Measurements from ENCODE around the gene CCDC7.
"Not testable (repeated sequence)": the region's sequence is repeated elsewhere in the genome, so short reads cannot be mapped to it uniquely, and the experiment has no call there.

CCDC7 gene

DNA sequence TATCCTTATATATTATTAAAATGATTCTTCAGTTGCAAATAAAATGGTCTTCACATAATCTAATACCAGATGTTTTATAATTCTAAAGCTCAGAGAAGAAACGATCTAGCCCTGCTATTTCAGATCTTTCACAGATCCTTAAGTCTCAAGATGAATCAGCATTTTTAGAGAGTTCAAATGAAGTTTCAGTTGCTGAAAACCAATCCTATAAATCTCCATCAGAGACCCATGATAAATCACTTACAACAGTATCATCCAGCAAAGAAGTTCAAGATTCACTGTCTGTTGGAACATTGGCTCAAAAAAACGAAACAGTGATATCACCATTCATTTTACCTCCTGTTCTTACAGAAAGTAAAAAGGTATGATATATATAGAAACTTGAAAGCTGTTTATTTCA lies 137.0 kb downstream of the CCDC7 start:
- H3K4me3 ChIP-seq (ENCODE audit: low read depth, low read length): no peak overlapping the region
- TF ChIP-seq, protein P1, sequence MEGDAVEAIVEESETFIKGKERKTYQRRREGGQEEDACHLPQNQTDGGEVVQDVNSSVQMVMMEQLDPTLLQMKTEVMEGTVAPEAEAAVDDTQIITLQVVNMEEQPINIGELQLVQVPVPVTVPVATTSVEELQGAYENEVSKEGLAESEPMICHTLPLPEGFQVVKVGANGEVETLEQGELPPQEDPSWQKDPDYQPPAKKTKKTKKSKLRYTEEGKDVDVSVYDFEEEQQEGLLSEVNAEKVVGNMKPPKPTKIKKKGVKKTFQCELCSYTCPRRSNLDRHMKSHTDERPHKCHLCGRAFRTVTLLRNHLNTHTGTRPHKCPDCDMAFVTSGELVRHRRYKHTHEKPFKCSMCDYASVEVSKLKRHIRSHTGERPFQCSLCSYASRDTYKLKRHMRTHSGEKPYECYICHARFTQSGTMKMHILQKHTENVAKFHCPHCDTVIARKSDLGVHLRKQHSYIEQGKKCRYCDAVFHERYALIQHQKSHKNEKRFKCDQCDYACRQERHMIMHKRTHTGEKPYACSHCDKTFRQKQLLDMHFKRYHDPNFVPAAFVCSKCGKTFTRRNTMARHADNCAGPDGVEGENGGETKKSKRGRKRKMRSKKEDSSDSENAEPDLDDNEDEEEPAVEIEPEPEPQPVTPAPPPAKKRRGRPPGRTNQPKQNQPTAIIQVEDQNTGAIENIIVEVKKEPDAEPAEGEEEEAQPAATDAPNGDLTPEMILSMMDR (IDR thresholded peaks at IDR 0.05; ENCODE audit: borderline replicate concordance, insufficient read depth, low read depth, low read length): no peak

GRCh38 chr10:32598022-32598421 lies 152.1 kb downstream of the CCDC7 start:
- H3K4me3 ChIP-seq (ENCODE audit: low read depth, low read length): not testable (repeated sequence)

- H3K4me3 ChIP-seq (ENCODE audit: low read depth, low read length): no peak overlapping the region
- TF ChIP-seq, protein P1 (IDR thresholded peaks at IDR 0.05; ENCODE audit: borderline replicate concordance, insufficient read depth, low read depth, low read length): no peak
These were observed 154.4 kb downstream of the CCDC7 start for GRCh38 chr10:32600317-32600716.

DNA sequence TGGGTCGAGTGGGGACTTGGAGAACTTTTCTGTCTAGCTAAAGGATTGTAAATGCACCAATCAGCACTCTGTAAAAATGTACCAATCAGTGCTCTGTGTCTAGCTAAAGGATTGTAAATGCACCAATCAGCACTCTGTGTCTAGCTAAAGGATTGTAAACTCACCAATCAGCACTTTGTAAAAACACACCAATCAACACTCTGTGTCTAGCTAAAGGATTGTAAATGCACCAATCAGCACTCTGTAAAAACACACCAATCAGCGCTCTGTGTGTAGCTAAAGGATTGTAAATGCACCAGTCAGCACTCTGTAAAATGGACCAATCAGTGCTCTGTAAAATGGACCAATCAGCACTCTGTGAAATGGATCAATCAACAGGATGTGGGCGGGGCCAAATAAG lies 155.6 kb downstream of the CCDC7 start:
- H3K4me3 ChIP-seq (ENCODE audit: low read depth, low read length): not testable (repeated sequence)

DNA sequence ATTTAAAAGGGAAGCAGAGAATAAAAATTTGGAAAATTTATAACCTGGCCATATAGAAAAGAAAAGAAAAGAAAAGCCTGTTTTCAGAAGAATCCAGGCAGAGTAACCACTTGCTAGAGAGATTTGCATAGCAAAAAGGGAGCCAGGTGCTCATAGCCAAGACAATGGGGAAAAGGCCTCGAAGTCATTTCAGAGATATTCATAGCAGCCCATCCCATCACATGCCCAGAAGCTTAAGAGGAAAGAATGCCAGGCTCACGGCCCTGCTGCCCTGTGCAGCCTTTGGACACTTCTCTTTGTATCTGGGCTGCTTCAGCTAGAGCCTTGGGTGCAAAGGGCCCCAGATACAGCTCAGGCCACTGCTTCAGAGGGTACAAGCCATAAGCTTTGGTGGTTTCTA lies 159.8 kb downstream of the CCDC7 start:
- H3K4me3 ChIP-seq (ENCODE audit: low read depth, low read length): no peak overlapping the region
- TF ChIP-seq, protein P1 (IDR thresholded peaks at IDR 0.05; ENCODE audit: borderline replicate concordance, insufficient read depth, low read depth, low read length): no peak

DNA sequence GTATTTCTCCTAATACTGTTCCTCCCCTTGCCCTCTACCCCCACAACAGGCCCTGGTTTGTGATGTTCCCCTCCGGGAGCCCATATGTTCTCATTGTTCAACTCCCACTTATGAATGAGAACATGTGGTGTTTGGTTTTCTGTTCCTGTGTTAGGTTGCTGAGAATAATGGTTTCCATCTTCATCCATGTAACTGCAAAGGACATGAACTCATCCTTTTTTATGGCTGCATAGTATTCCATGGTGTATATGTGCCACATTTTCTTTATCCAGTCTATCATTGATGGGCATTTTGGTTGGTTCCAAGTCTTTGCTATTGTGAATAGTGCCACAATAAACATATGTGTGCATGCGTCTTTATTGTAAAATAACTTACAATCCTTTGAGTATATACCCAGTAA lies 164.6 kb downstream of the CCDC7 start:
- H3K4me3 ChIP-seq (ENCODE audit: low read depth, low read length): not testable (repeated sequence)

- TF ChIP-seq, protein P1 (IDR thresholded peaks at IDR 0.05; ENCODE audit: borderline replicate concordance, insufficient read depth, low read depth, low read length): no peak
- H3K4me3 ChIP-seq (ENCODE audit: low read depth, low read length): no peak overlapping the region
These were observed 170.5 kb downstream of the CCDC7 start for GRCh38 chr10:32616438-32616837.

DNA sequence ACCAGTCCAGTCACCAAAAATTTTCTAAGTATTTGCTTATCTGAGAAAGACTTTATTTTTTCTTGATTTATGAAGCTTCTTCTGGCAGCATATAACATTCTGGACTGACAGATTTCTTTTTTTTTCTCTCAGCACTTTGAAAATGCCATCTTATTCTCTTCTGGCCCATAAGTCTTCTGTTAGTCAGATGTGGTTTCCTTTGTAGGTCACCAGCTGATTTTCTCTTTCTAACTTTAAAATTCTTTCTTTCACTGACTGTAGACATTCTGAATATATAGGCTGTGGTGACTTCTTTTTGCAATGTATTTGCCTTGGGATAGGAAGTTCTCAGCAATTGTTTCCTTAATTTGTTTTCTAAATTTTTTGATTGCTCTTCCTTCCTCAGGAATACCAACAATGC lies 172.5 kb downstream of the CCDC7 start:
- TF ChIP-seq, protein P1 (IDR thresholded peaks at IDR 0.05; ENCODE audit: borderline replicate concordance, insufficient read depth, low read depth, low read length): no peak
- no peak overlapping the region for H3K4me3 ChIP-seq (ENCODE audit: low read depth, low read length)

DNA sequence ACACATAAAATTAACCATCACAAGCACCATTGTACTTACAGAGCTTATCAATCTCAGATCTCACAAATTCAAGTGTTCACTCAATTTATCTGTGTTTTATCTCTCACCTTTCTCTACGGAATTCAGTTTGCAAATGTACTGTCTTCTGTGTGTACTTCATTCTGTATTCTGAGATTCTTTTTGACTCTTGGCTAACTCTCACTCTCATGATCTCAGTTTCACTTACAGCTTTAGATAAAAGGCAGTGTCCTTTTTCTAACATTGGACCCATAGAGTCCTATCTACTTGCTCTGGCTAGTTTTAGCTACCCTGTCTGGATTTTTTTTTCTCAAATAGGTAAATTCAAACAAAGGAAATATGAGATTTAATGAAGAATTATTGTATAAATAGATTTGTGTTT lies 176.0 kb downstream of the CCDC7 start:
- TF ChIP-seq, protein P1 (IDR thresholded peaks at IDR 0.05; ENCODE audit: borderline replicate concordance, insufficient read depth, low read depth, low read length): no peak
- H3K4me3 ChIP-seq (ENCODE audit: low read depth, low read length): no peak overlapping the region

Measured in GM12875 (cell line).